NCI-H345 treated with DMSO at 0.1 percent for 48 hours (cell line): ENCODE data around the gene HOXB2.

ENCODE experiments used
- DNase-seq: peaks from one replicate; lab custom pipeline; 2025; ENCODE audit not compliant: unreplicated experiment; lab: John Stamatoyannopoulos, UW

HOXB2 gene

DNA sequence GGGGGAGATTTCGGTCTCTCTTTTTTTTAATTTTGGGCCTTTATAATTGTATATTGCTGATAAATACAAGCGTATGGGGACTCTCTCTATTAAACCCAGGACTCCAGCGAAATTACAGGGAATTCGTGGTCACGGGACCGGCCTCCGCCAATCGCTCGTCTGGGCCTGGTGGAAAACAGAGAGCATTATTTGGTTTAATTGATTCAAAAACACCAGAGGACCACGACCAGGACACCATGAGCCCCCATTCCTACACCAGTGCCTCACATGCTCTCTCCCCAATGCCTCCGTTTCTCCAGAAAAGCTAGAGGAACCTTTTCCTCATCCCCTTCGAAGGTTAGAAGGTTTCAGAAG lies at the start of gene HOXB2:
TSS of gene HOXB2 (minus strand) at position 88 of the 354 bp plus-strand sequence. CDS start 198 bp downstream, outside the sequence.
- DNase-seq: peak; percentile 46

DNA sequence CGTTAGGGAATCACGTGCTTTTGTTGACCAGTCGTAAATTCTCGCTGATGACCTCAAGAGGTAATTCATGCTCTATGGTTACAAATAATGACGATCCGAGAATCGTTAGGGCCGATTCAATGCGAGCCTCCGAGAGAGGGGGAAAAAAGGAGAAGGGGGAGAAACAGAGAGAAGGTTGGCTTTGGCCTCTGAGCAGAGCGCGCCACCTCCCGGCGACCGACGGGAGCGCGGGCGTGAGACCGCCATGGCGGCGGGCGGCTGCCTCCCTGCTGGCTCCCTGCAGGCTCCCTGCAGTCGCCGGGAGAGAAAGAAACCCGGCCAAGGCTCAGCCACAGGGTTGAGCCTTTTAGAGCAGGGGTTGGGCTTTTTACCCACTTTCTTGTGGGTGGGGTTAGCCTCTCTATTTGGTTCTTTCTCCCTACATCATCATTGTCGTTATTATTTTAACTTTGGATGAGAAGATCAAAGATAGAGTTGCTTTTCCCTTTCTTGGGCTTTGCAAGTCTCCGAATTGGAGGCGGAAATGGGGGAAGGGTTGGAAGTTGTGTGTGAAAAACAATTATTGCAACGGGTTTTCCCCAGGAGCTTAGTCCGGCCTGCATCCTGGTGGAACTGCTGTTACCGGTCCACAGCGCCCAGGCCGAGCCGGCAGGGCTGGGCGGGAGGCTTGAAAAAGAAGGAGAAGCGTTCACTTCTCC lies 49.1 kb upstream of the HOXB2 start:
- peak; percentile 95 for DNase-seq

DNA sequence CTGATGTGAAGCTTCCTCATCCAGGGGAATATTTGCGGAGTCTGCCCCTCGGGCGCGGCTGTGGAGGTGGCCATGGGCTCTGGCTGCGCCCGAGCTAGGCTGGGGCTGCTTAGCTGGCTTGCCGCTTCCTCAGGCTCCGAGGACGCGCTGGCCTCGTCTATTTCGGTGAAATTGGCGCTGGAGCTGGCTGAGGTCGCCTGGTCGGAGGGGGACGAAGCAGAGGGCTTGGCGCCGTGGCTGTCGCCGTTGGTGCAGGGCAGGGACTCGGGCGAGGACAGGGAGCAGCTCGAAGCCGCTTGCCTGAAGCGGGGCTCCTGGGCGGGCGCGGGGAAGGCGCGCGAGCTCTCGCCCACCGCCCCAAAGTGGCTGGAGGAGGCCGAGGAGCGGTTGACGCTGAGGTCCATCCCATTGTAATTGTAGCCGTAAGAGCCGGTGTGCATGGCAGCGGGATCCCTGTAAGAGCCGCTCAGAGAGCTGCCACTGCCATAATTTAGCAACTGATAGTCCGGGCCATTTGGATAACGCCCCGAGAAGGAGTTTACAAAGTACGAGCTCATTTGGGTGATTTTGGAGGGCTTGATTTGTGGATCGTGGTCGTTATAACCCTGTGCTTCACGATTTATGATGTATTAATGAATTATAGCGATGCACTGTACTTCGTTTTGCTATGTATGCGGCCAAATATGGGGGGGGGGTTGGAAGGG lies 48.4 kb upstream of the HOXB2 start, which contains the start of gene HOXB5:
TSS of gene HOXB5 (minus strand) at position 654 of the 704 bp plus-strand sequence. CDS start at position 557, 97 bp downstream.
- peak; percentile 83 for DNase-seq

DNA sequence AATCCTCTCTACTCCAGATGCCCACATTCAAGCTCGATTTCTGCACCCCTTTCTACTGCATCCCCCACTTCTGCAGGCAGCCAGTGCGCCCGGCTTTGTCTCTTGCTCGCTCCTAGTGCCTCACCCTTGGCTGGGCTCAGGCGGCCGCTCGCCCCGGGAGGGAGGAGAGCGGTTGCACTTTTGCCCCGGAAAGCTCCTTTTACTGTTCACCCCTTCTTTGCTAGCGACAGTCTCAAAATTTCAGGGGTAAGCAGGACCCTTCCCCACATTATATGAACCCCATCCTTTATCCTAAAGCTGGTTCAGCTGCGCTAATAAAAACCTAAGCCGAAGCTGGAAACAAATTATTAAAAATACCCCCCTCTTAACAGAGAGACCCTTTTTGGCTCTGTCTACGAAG lies 47.7 kb upstream of the HOXB2 start:
- no peak for DNase-seq

DNA sequence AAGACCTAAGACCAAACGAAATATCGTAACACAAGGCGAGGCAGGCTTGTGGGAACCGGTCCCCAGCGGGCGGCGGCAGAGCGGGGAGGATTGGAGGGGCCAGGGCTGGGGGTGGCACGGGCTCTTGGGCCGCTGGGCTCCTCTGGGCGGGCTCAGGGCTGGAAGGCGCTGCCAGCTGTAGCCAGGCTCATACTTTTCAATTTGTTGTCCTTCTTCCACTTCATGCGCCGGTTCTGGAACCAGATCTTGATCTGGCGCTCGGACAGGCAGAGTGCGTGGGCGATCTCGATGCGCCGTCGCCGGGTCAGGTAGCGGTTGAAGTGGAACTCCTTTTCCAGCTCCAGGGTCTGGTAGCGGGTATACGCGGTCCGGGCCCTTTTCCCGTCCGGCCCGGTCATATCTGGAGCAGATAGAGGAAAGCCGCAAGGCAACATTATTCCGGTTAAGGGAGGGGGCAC lies 47.2 kb upstream of the HOXB2 start:
- peak; percentile 38 for DNase-seq

DNA sequence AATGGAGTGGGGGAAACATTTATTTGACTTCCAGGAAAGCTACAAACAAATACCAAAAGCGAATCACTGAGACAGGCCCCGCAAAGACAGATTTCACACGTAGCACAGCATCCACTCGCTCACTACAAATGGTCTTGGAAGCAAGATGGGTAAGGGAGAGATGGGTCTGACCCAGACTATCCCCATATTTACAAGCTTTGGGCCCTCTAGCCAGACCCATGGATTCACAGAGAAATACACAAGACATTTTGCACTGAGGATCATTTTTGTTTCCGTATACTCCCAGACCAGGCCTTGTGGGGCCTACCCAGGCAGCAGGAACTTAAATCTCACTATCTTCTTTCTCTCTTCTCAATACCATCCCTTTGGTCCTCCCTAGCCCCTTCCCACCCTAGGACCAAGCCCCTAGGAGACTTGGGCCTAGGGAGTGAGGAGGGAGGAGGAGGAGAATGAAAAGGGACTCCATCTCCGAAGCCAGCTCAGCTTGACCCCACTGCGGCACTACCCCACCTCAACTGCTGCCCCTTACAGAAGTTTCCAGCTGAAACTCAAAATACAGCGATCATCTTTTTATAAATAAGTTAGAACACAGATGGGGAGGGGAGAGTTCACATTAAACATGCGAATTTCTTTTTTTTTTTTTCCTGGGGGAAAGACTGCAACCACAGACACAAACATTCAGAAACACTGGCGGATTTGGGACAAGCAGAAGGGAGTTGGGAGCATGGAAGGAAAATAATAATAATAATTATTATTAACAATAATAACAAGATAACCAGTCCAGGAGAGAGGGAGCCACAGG lies 46.5 kb upstream of the HOXB2 start:
- DNase-seq: peak; percentile 69

DNA sequence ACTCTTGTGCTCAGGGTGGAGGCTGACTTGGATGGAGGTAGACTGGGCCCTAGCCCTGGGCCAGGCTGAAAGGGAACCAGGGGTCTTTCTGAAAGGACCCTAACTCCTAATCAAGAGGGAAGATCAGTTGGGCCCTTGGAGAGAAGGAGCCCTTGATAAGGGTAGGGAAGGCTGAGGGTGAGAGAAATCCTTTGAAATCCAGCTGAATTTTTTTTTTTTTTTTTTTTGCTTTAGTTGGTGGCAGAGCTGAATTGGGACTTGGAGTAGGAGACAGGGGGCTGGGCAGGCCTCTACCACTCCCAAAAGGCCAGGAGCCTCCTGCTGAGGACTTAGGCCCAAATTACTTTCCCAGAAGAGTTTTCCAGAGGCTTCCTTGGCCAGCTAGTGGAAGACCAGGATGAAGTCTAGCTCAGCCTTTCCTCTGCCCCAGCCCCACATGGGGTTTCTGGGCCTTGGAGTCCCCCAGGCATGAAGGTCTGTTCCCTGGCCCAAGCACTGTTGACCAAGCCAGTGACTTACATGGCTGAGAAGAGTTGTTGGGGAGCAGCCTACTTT lies 45.8 kb upstream of the HOXB2 start:
- DNase-seq: no peak

DNA sequence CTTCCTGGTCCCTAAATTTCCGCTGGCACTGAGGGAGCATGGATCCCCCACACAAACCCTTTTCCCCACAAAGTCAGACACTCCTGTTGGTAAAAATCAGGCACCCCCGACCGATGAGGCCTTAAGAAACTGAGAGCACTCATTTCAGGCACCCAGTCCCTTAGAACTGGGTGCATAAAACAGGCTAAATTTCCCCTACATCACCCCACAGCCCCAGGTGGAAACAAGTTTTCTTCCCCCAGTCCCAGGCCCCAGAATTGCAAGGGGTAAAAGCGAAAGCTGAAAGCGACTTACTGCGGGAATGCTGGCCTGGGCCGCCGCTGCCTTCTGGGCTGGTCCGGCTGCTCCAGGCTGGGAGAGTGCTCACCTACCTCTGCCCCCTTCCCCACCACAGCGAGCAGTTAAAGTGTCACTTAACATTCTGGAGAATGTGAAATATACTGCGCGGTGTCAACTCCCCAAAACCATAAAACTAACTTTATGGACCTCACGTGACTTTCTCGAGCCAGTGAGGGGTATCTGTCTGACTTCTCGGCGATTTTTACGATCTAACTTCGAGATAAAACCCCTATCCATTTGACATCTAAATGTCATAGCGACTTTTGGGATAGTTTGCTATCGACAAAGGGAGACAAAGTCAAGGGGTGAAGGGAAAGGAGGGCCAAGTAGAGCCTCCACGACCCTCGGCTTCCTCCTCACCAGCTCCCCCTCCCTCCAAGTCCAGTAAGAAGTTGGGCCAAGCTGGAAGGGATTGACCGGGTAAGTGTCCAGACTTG lies 45.1 kb upstream of the HOXB2 start, which contains the start of gene HOXB3:
TSS of gene HOXB3 (minus strand) at position 411 of the 776 bp plus-strand sequence. CDS start 37,767 bp downstream, outside the sequence.
- peak; percentile 55 for DNase-seq

DNA sequence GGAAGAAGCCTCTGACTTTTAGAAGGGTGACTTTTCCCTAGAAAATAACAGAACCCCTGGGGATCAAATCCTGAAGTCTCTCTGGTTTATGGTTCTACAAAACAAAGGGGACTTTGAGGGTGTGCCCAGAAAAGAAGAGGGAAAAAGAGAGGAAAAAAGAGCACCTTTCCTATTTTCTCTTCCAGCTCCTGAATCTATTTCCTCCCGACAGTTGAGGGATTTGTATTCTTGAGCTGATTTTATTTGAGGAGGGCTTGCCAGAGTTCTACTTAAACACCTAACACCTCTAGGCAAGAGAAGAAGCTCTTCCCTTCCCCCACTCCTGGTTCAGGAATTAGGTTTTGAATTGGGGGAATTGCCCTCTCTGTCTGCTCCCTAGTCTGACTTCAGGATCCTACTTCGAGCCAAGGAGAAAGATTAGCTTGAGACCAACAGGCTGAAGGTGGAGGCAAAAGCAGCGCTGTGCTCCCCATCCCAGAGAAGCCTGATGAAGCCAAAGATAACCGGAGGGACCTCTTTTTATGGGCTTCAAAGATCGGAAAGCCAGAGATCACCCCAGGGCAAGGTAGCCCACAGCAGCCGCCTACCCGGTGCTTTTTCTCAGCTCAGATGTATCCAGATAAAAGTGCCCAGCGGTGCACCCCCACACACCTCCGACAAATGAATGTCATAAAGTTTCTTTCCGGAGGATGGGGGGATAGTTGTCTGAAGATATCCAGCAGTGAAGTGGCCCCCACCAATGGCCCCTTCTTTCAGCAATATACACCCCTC lies 44.3 kb upstream of the HOXB2 start:
- peak; percentile 66 for DNase-seq

DNA sequence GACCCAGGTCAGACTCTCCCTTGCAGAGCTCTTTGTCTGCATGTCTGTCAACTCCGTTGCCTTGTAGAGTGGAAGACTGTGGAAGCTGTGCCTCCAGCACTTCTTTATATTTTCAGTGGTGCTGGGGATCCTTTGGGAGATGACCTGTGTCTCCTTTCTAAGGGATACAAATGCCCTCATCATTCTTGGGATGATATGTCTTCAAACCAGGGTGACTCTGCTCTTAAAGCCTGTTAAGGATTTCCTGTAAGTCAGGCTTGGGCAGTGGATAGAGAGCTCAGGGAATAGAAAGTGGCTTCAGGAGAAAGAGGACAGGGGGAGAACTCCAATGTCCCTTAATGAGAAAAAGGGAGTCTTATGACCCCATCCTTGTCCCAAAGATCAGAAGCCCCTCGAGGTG lies 43.6 kb upstream of the HOXB2 start:
- DNase-seq: peak; percentile 19

DNA sequence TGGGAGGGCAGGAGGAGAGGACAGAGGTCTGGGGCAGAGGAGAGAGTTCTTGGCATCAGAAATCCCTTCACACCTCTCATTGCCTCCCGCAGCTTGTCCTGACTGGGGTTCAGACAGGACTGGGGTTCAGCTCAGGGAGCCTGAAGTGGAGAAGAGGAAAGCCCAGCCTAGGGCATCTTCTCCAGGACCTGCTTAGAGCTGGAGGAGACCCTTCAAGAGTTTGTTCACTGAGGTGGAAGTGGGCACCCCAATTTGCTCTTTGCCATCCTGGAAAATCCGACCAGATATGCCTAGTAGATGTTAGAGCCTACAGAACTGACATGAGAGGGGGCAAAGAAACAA lies 43.1 kb upstream of the HOXB2 start:
- no peak for DNase-seq

DNA sequence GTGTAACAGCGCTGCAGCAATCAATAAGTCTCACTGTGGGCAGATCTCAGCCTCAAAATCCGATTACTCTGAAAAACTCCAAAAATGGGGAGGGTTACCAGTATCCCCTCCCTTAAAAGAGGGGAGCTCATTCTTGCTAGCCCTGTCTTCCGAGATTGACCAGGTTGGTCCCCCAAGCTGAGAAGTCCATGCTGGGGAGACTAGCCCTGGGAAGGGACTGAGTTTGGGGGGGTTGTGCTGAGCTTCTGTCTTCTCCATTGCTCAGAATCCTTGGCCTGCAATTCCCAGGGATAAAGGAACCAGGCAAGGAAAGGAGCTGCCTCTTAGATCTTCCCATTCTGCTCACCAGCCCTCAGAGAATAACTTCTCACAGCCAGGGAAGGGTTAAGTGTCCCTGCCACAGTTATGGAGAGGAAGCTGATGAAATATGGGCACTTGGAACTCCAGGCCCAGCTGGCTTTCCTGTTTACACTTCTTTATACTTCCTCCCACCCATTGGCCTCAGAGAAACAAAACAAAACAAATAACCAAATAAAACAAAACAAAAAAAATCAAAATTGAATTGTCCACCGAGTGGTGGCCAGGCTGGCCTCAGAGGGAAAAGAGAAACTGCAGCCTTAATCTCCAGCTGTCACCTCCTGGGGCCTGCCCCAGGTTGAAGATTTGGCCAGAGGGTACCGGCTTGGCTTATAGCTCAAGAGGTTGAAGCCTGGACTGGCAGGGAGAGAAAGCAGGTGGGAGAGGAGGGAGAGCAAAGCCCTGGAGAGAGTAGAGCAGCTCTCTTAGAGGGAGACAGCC lies 42.6 kb upstream of the HOXB2 start:
- DNase-seq: peak; percentile 94

DNA sequence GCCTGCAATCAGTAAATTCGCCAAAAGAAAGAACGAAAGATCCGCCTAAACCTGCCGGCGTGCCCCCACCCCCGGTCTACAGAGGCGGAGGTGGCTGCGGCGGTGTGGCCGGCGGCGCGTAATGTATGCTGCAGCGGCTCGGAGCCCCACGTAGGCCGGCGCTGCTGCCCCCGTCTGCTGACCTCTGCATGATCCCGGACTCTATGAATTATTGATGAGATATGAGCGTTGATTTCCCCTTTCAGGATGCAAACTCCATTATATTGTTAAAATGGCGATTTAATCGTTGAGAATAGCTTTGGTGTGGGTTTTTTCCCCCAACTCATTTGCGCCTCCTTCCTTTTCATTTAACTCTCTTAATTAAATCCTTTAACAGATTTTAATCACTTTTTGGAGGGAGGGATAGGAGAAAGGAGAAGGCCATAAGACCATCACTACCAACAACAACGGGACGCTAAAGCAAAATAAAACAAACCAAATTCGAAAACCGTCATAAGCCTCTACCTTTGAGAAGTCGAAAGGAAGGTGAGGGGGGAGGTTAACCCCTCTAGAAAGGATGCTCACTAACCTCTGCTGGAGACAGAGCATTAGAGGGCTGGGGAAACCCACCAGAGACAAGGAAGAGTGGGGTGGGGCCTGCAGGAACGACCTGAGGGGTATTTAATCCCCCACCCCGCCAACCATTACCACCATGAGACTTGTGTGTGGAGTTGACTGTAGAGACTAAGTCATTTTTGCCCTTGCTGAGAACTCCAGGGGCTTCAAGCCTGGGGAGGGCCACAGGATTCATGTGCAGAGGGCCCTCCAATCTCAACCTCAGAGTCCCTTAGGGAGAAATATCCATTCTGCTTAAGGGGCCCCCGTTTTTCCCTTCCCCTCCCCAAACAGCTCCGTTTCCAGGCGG lies 41.7 kb upstream of the HOXB2 start:
- peak; percentile 66 for DNase-seq

DNA sequence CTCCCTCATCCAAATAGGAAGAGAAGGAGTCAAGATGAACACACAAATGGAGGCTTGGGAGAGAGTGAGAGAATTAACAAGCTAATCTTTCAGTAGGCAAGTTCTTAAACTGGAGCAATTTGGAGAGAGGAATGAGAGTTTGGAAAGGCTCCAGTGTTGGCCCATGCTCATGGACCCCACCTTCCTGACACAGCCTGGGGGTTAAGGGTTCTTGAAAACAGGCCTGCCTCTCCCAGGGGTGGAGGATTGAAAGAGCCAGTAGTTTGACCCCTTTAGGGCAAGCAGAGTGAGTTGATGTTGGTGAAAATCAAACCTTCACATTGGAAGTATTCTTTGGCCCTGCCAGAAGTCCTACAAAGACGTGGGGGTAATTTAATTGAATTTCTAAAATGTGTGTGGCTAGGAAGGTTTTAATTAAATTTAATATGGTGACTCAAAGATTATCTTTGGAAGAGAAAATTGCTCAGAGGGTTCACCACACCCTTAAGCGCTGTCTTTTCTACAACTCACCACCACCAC lies 39.4 kb upstream of the HOXB2 start:
- peak; percentile 43 for DNase-seq

DNA sequence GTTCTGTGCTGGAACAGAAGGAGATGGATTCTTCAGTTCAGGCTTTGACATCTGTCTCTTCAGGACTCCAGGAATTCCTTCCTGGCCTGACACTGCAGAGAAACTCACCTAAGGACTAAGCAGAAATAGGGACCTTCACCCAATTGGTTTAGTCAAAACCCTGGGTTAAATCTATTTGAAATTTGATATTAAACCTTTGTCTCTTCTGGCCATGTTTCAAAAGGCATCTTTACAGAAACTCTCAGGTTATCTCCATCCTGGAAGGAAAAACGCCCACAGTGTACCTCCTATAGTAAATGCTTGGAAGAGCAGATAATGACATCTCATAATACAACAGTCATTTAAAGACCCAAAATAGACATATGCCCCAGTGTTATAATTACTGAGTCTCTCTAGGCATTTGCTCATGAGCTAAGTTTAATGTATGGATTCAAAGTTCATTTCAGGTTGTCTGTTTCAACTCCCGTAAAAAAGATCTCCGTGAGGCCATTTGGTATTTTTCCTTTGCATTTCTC lies 38.9 kb upstream of the HOXB2 start:
- DNase-seq: peak; percentile 38

DNA sequence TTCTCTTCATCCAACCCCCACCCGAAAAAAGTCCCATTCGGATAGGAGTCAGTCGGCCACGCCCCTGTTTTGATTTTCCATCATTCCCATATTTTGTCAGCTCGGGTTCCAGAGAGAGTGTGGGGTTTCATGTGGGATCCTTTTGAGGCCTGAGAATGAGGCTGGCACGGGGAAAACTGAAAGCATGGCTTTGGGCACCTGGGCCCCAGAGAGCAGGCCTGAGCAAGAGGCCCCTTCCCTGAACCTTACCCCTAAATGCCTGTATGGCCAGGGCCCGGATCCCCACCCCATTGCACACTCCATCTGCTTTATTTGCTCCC lies 37.8 kb upstream of the HOXB2 start:
- DNase-seq: no peak

DNA sequence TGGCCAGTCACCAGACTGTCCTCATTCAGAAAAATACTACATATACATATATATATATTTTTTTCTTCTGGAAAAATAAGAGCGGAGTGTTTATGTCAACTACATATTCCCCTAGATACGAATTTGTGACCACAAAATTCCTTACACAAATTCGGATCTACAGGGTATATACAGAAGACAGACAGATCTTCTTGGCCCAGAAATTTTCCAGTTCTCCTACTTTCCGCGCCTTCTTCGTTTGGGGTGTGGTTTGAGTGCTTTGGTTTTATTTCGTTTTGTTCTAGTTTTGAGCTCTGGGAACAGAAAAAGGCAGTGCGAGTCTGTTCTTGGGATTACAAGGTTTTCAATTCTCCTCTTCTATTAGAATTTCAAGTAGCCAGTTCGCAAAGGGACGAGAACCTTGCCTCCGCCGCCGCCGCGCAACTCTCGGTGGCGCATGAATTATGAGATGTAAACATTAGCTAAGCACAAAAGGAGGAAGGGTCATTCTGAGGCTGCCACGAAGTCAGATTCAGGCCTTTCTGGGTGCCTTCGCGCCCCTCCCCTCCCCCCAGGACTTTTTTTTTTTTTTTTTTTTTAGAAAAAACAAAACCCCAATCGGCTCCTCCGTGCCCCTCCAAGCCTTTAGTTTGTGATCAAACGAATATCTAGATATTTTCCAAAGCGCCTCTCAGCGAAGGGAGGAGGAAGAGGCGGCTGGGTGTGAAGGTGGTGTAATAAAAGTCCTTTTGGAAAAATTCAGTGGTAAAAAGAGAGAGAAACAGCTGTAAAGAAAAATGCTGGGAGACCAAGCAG lies 35.0 kb upstream of the HOXB2 start:
- no peak for DNase-seq
